ENCODE measurements around the gene TOR1A. TPM values are rescaled to one million over a fixed set of nuclear protein-coding genes. Genes with fewer than 3 reads are reported as not detected.

Gene TOR1A
- total RNA-seq, 3 donors from 2014 or later, result 42.4 to 49.3 (median 45.2) TPM

GRCh38 chr9:129839324-129840023 lies 15.5 kb upstream of the TOR1A start:
- Mint-ChIP-seq H3K27me3 (ENCODE audit: low read depth) (no peaks in the 10 kb centered on the region), H3K4me3 (peak overlapping the region; percentile 42), H3K9me3 (no peaks in the 10 kb centered on the region), H3K36me3 (ENCODE audit: insufficient read depth) (peaks cover 12% of the 10 kb centered on the region), H3K4me1 (ENCODE audit: low read depth) (peaks cover 63% of the 10 kb centered on the region)
- DNase-seq, result no peak
- no peak for ATAC-seq

GRCh38 chr9:129838707-129839259 lies 14.8 kb upstream of the TOR1A start:
- Mint-ChIP-seq H3K9me3 (no peaks in the 10 kb centered on the region), H3K36me3 (ENCODE audit: insufficient read depth) (peaks cover 12% of the 10 kb centered on the region), H3K4me3 (peak overlapping the region; percentile 42), H3K4me1 (ENCODE audit: low read depth) (peaks cover 69% of the 10 kb centered on the region), H3K27me3 (ENCODE audit: low read depth) (no peaks in the 10 kb centered on the region)
- DNase-seq (no peak), ATAC-seq (peak; percentile 39 to 56)

- peak; percentile 44 for DNase-seq
- Mint-ChIP-seq H3K4me3 (peak overlapping the region; percentile 91), H3K4me1 (ENCODE audit: low read depth) (peaks cover 69% of the 10 kb centered on the region), H3K27me3 (ENCODE audit: low read depth) (no peaks in the 10 kb centered on the region), H3K9me3 (no peaks in the 10 kb centered on the region), H3K36me3 (ENCODE audit: insufficient read depth) (peaks cover 22% of the 10 kb centered on the region)
- no peak for ATAC-seq
These were observed 12.5 kb upstream of the TOR1A start for GRCh38 chr9:129836311-129837007.

- ATAC-seq (peak in 1 of 2 donors; percentile 1), DNase-seq (no peak)
- Mint-ChIP-seq H3K27me3 (ENCODE audit: low read depth) (no peaks in the 10 kb centered on the region), H3K4me3 (peak overlapping the region; percentile 91), H3K4me1 (ENCODE audit: low read depth) (peaks cover 62% of the 10 kb centered on the region), H3K9me3 (no peaks in the 10 kb centered on the region), H3K36me3 (ENCODE audit: insufficient read depth) (peaks cover 24% of the 10 kb centered on the region)
These were observed 11.9 kb upstream of the TOR1A start for GRCh38 chr9:129835860-129836223.

- DNase-seq, result peak; percentile 97
- H3K9me3 Mint-ChIP-seq, result no peaks in the 10 kb centered on the region
- H3K27me3 Mint-ChIP-seq (ENCODE audit: low read depth), result no peaks in the 10 kb centered on the region
- ATAC-seq, result peak; percentile 90 to 91
- H3K4me3 Mint-ChIP-seq, result peak within 1 kb of the TSS; percentile 98
- H3K36me3 Mint-ChIP-seq (ENCODE audit: insufficient read depth), result peaks cover 26% of the 10 kb centered on the region
- peaks cover 58% of the 10 kb centered on the region for H3K4me1 Mint-ChIP-seq (ENCODE audit: low read depth)
These were observed 11.4 kb upstream of the TOR1A start, which contains the start of the genes C9orf78 and USP20 for GRCh38 chr9:129835128-129835859. Gene C9orf78, minus strand, starts transcription at chr9:129835275. Its CDS starts 54 bp downstream, at chr9:129835221. Gene USP20, plus strand, starts transcription at chr9:129835458. Its CDS starts 17,098 bp downstream, at chr9:129852556.

- H3K4me1 Mint-ChIP-seq (ENCODE audit: low read depth), result peaks cover 52% of the 10 kb centered on the region
These were observed 10.7 kb upstream of the TOR1A start for GRCh38 chr9:129834489-129835127.

GRCh38 chr9:129832982-129833381 lies 9.0 kb upstream of the TOR1A start:
- Mint-ChIP-seq H3K4me3 (peak overlapping the region; percentile 98), H3K4me1 (ENCODE audit: low read depth) (peaks cover 37% of the 10 kb centered on the region), H3K36me3 (ENCODE audit: insufficient read depth) (peaks cover 34% of the 10 kb centered on the region), H3K9me3 (no peaks in the 10 kb centered on the region), H3K27me3 (ENCODE audit: low read depth) (no peaks in the 10 kb centered on the region)
- ATAC-seq (no peak), DNase-seq (no peak)

More at GRCh38 chr9:129834489-129835127, 10.7 kb upstream of the TOR1A start:
- Mint-ChIP-seq H3K36me3 (ENCODE audit: insufficient read depth) (peaks cover 28% of the 10 kb centered on the region), H3K27me3 (ENCODE audit: low read depth) (no peaks in the 10 kb centered on the region), H3K9me3 (no peaks in the 10 kb centered on the region), H3K4me3 (peak overlapping the region; percentile 98)
- ATAC-seq (peak; percentile 6 to 11), DNase-seq (peak; percentile 40)

GRCh38 chr9:129828969-129829368 lies 5.0 kb upstream of the TOR1A start:
- no peak overlapping the region for H3K4me3 Mint-ChIP-seq
- no peaks in the 10 kb centered on the region for H3K9me3 Mint-ChIP-seq
- DNase-seq, result no peak
- no peak for ATAC-seq
- H3K27me3 Mint-ChIP-seq (ENCODE audit: low read depth), result no peaks in the 10 kb centered on the region
- H3K4me1 Mint-ChIP-seq (ENCODE audit: low read depth), result peaks cover 9% of the 10 kb centered on the region
- peaks cover 28% of the 10 kb centered on the region for H3K36me3 Mint-ChIP-seq (ENCODE audit: insufficient read depth)

- DNase-seq, result no peak
- no peak overlapping the region for H3K4me3 Mint-ChIP-seq
- peaks cover 1% of the 10 kb centered on the region for H3K4me1 Mint-ChIP-seq (ENCODE audit: low read depth)
- no peak for ATAC-seq
- H3K27me3 Mint-ChIP-seq (ENCODE audit: low read depth), result no peaks in the 10 kb centered on the region
- peaks cover 23% of the 10 kb centered on the region for H3K36me3 Mint-ChIP-seq (ENCODE audit: insufficient read depth)
- H3K9me3 Mint-ChIP-seq, result no peaks in the 10 kb centered on the region
These were observed 4.1 kb upstream of the TOR1A start for GRCh38 chr9:129828051-129828450.

- Mint-ChIP-seq H3K36me3 (ENCODE audit: insufficient read depth) (peaks cover 25% of the 10 kb centered on the region), H3K27me3 (ENCODE audit: low read depth) (no peaks in the 10 kb centered on the region), H3K4me1 (ENCODE audit: low read depth) (peaks cover 10% of the 10 kb centered on the region), H3K4me3 (no peak overlapping the region), H3K9me3 (no peaks in the 10 kb centered on the region)
- ATAC-seq (no peak), DNase-seq (no peak)
These were observed 2.8 kb upstream of the TOR1A start for GRCh38 chr9:129826759-129827158.

GRCh38 chr9:129826344-129826743 lies 2.4 kb upstream of the TOR1A start:
- Mint-ChIP-seq H3K4me1 (ENCODE audit: low read depth) (peaks cover 10% of the 10 kb centered on the region), H3K9me3 (no peaks in the 10 kb centered on the region), H3K27me3 (ENCODE audit: low read depth) (no peaks in the 10 kb centered on the region), H3K36me3 (ENCODE audit: insufficient read depth) (peaks cover 24% of the 10 kb centered on the region), H3K4me3 (no peak overlapping the region)
- DNase-seq (no peak), ATAC-seq (no peak)

GRCh38 chr9:129823542-129823934 lies 398 bp downstream of the TOR1A start:
- Mint-ChIP-seq H3K4me3 (peak overlapping the region; percentile 83), H3K27me3 (ENCODE audit: low read depth) (no peaks in the 10 kb centered on the region), H3K9me3 (no peaks in the 10 kb centered on the region), H3K4me1 (ENCODE audit: low read depth) (peaks cover 14% of the 10 kb centered on the region), H3K36me3 (ENCODE audit: insufficient read depth) (peaks cover 16% of the 10 kb centered on the region)
- DNase-seq (no peak), ATAC-seq (peak; percentile 36 to 39)

- ATAC-seq (peak; percentile 7 to 8), DNase-seq (no peak)
- Mint-ChIP-seq H3K27me3 (ENCODE audit: low read depth) (no peaks in the 10 kb centered on the region), H3K36me3 (ENCODE audit: insufficient read depth) (peaks cover 19% of the 10 kb centered on the region), H3K9me3 (no peaks in the 10 kb centered on the region), H3K4me1 (ENCODE audit: low read depth) (peaks cover 14% of the 10 kb centered on the region), H3K4me3 (peak overlapping the region; percentile 83)
These were observed 916 bp downstream of the TOR1A start for GRCh38 chr9:129822898-129823541.
